H1 (cell line): ENCODE data around the gene FTCDNL1. TPM values are rescaled to one million over a fixed set of nuclear protein-coding genes. Genes with fewer than 3 reads are reported as not detected.

Experiments
- CTCF ChIA-PET: fragments of 300-600 bp; sonication (Branson Sonifier 250); formaldehyde crosslinking; loops from one replicate; lab custom pipeline; 2021; ENCODE audit not compliant: partially characterized antibody; lab: Charles Lee
- POLR2A ChIA-PET: fragments of 300-600 bp; sonication (Branson Sonifier 250); formaldehyde crosslinking; loops from one replicate; lab custom pipeline; 2021; ENCODE audit warnings: inconsistent platforms; ENCODE audit not compliant: partially characterized antibody; lab: Charles Lee
- DNase-seq, 2 experiments: peaks; one replicate each; pipeline versions ENCODE4 v3.0.0 to v3.0.0-alpha.2; 2010 to 2022; ENCODE audit warnings: low spot score in 2 of 2, low read depth in 1 of 2, mixed read lengths in 1 of 2
- FAIRE-seq: peaks from 2 replicates; lab custom pipeline; 2011; peaks lifted over from hg19 to GRCh38; lab: Jason Lieb, UNC
- H2AFZ ChIP-seq: 2 replicates; pipeline ENCODE4 v1.8.1; 2012; ENCODE audit warnings: low read length, inconsistent platforms
- H2AK5ac ChIP-seq: 2 replicates; pipeline ENCODE4 v1.6.1; 2013; ENCODE audit warnings: low read depth, low read length
- H2BK120ac ChIP-seq: replicated peaks from 2 replicates; pipeline ENCODE3; 2013; ENCODE audit warnings: low read depth, low read length, inconsistent platforms
- H2BK12ac ChIP-seq: 2 replicates; pipeline ENCODE4 v1.6.1; 2013; ENCODE audit warnings: low read depth, low read length
- H2BK15ac ChIP-seq: 2 replicates; pipeline ENCODE4 v1.6.1; 2013; ENCODE audit warnings: low read length
- H2BK20ac ChIP-seq: 2 replicates; pipeline ENCODE4 v1.6.1; 2013; ENCODE audit warnings: low read length
- H2BK5ac ChIP-seq: 2 replicates; pipeline ENCODE4 v1.6.1; 2013; ENCODE audit warnings: low read depth, low read length
- H3K14ac ChIP-seq: 2 replicates; pipeline ENCODE4 v1.6.1; 2013; ENCODE audit warnings: inconsistent platforms; ENCODE audit not compliant: insufficient read length
- H3K18ac ChIP-seq: 2 replicates; pipeline ENCODE4 v1.6.1; 2013; ENCODE audit warnings: low read length; ENCODE audit errors: extremely low read depth
- H3K23ac ChIP-seq: 2 replicates; pipeline ENCODE4 v1.6.1; 2013; ENCODE audit warnings: inconsistent platforms; ENCODE audit not compliant: insufficient read length
- H3K23me2 ChIP-seq: 2 replicates; pipeline ENCODE4 v1.6.1; 2013; ENCODE audit warnings: low read depth, low read length
- H3K27ac ChIP-seq: 2 replicates; pipeline ENCODE4 v1.6.1; 2011; ENCODE audit warnings: low read depth, low read length, inconsistent platforms
- H3K27me3 ChIP-seq, 4 experiments: replicated peaks in 1 of 4; 1 replicate in 1 of 4; 2 replicates in 3 of 4; pipeline versions ENCODE4 v1.6.1 to v1.8.1; 2011 to 2013; ENCODE audit warnings: low read length in 3 of 4, mild to moderate bottlenecking in 3 of 4, inconsistent platforms in 2 of 4, mixed read lengths in 2 of 4, moderate library complexity in 1 of 4; ENCODE audit not compliant: control insufficient read depth in 3 of 4, insufficient read depth in 3 of 4; ENCODE audit errors: extremely low read depth in 1 of 4
- H3K36me3 ChIP-seq, 4 experiments: 2 replicates each; pipeline versions ENCODE4 v1.6.1 to v1.8.1; 2011 to 2013; ENCODE audit warnings: mild to moderate bottlenecking in 4 of 4, low read length in 3 of 4, moderate library complexity in 2 of 4, control low read depth in 1 of 4, inconsistent platforms in 1 of 4; ENCODE audit not compliant: insufficient read depth in 4 of 4, control insufficient read depth in 2 of 4
- H3K4ac ChIP-seq: replicated peaks from 2 replicates; pipeline ENCODE3; 2013; ENCODE audit warnings: low read length, low read depth, mixed read lengths, inconsistent platforms; ENCODE audit not compliant: insufficient read length
- H3K4me1 ChIP-seq, 4 experiments: replicated peaks in 1 of 4; 1 replicate in 1 of 4; 2 replicates in 3 of 4; pipeline versions ENCODE4 v1.6.1 to v1.8.1; 2011 to 2013; ENCODE audit warnings: low read length in 3 of 4, inconsistent platforms in 2 of 4, mixed read lengths in 1 of 4; ENCODE audit not compliant: insufficient read depth in 4 of 4, control insufficient read depth in 3 of 4
- H3K4me2 ChIP-seq, 2 experiments: 2 replicates each; pipeline versions ENCODE4 v1.6.1 to v1.8.1; 2011 to 2013; ENCODE audit warnings: low read depth in 2 of 2, low read length in 2 of 2, control low read depth in 1 of 2, inconsistent platforms in 1 of 2, mild to moderate bottlenecking in 1 of 2; ENCODE audit not compliant: insufficient read depth in 1 of 2
- H3K4me3 ChIP-seq, 4 experiments: fragments of 200-600, 300-600 bp in 1 of 4; sonication (generic), shearing (Covaris generic), sonication (Bioruptor Twin) in 1 of 4; 2 replicates each; pipeline versions ENCODE4 v1.5.1 to v1.8.1; 2011 to 2016; ENCODE audit warnings: low read length in 4 of 4, low read depth in 3 of 4, control low read depth in 2 of 4, inconsistent platforms in 2 of 4, mild to moderate bottlenecking in 2 of 4, mixed read lengths in 1 of 4, moderate library complexity in 1 of 4; ENCODE audit not compliant: insufficient read depth in 2 of 4; ENCODE audit errors: extremely low read depth in 1 of 4
- H3K56ac ChIP-seq: replicated peaks from 2 replicates; pipeline ENCODE3; 2013; ENCODE audit warnings: low read depth, mild to moderate bottlenecking, mixed read lengths, low read length, inconsistent platforms; ENCODE audit not compliant: insufficient read length
- H3K79me1 ChIP-seq: 2 replicates; pipeline ENCODE4 v1.6.1; 2013; ENCODE audit warnings: low read depth, low read length, control low read depth
- H3K79me2 ChIP-seq, 2 experiments: 2 replicates each; pipeline versions ENCODE4 v1.6.1 to v1.8.1; 2012 to 2013; ENCODE audit warnings: low read length in 2 of 2, mild to moderate bottlenecking in 2 of 2, inconsistent platforms in 1 of 2; ENCODE audit not compliant: insufficient read depth in 2 of 2, control insufficient read depth in 1 of 2
- H3K9ac ChIP-seq, 4 experiments: replicated peaks in 1 of 4; 1 replicate in 1 of 4; 2 replicates in 3 of 4; pipeline versions ENCODE4 v1.6.1 to v1.8.1; 2011 to 2013; ENCODE audit warnings: low read depth in 3 of 4, low read length in 3 of 4, control low read depth in 2 of 4, mild to moderate bottlenecking in 2 of 4, moderate library complexity in 2 of 4, inconsistent platforms in 1 of 4; ENCODE audit errors: extremely low read depth in 1 of 4
- H3K9me3 ChIP-seq, 2 experiments: 2 replicates each; pipeline versions ENCODE4 v1.6.1 to v1.8.1; 2012 to 2013; ENCODE audit warnings: mild to moderate bottlenecking in 2 of 2, moderate library complexity in 2 of 2, control low read depth in 1 of 2, inconsistent platforms in 1 of 2, low read depth in 1 of 2, low read length in 1 of 2, mixed read lengths in 1 of 2; ENCODE audit not compliant: insufficient read depth in 2 of 2
- H4K20me1 ChIP-seq, 2 experiments: replicated peaks in 1 of 2; 2 replicates each; pipeline versions ENCODE3 to v1.8.1; 2011 to 2013; ENCODE audit warnings: inconsistent platforms in 2 of 2, low read length in 2 of 2, mild to moderate bottlenecking in 1 of 2; ENCODE audit not compliant: insufficient read depth in 2 of 2, control insufficient read depth in 1 of 2
- H4K5ac ChIP-seq: 2 replicates; pipeline ENCODE4 v1.6.1; 2013; ENCODE audit warnings: low read length, low read depth, mixed read lengths, inconsistent platforms; ENCODE audit not compliant: insufficient read length
- H4K8ac ChIP-seq: 2 replicates; pipeline ENCODE4 v1.8.0; 2013; ENCODE audit warnings: mild to moderate bottlenecking, moderate library complexity, low read length, inconsistent platforms; ENCODE audit not compliant: insufficient read depth; ENCODE audit errors: extremely low read depth
- H4K91ac ChIP-seq: replicated peaks from 2 replicates; pipeline ENCODE3; 2013; ENCODE audit warnings: low read length, mixed read lengths, inconsistent platforms; ENCODE audit not compliant: insufficient read length
- CREB1 ChIP-seq: IDR thresholded peaks from 2 replicates; pipeline ENCODE4 v1.6.1; 2012; ENCODE audit warnings: inconsistent platforms
- E2F6 ChIP-seq: IDR thresholded peaks from 2 replicates; pipeline ENCODE4 v1.6.1; 2012; ENCODE audit warnings: inconsistent platforms
- SIX5 ChIP-seq: IDR thresholded peaks from 2 replicates; pipeline ENCODE4 v1.6.1; 2011; ENCODE audit warnings: mild to moderate bottlenecking, low read depth, low read length
- WGBS, 2 experiments: shearing (Covaris generic) in 1 of 2; methylation state at CpG; one replicate each; pipeline versions ENCODE4 v1.1.6 to v1.1.7; 2013 to 2015; ENCODE audit warnings: low lambda C conversion rate in 2 of 2, mixed read lengths in 2 of 2, inconsistent platforms in 1 of 2, low coverage in 1 of 2, missing lambda C conversion rate in 1 of 2; ENCODE audit not compliant: insufficient replicate concordance in 2 of 2, insufficient coverage in 1 of 2, insufficient read length in 1 of 2; ENCODE audit errors: extremely low coverage in 1 of 2, missing lambda C conversion rate in 1 of 2; 5-methylcytosine and 5-hydroxymethylcytosine counted together
- polyA plus RNA-seq, 7 experiments: library from polyadenylated mRNA; depleted of rRNA in 3 of 7; stranded (reverse) in 5 of 7; unstranded in 2 of 7; fragments of >200 nt in 5 of 7; fragments of 200-250 nt in 2 of 7; gene quantifications; 1 replicate in 5 of 7; 2 replicates in 1 of 7; 4 replicates in 1 of 7; pipeline versions ENCODE4 v1.2.1 to v1.2.3, GENCODE V29; 2011 to 2013; ENCODE audit warnings: missing spikeins in 2 of 7, mixed read lengths in 2 of 7
- total RNA-seq: library from RNA; stranded (reverse); fragmentation: NEBNext Ultra II Directional; extraction: Animal tissue kit (Norgen Biotek cat#: 25700); gene quantifications from 2 replicates; pipeline ENCODE4 v1.2.1, GENCODE V29; 2021

FTCDNL1 gene
- total and polyA plus RNA-seq, 2 of the 8 experiments (the other 6 are each of a cell fraction or from before 2014, with no cell fraction given), result 0.41 to 0.97 TPM

GRCh38 chr2:199743415-199744120, 107.4 kb downstream of the FTCDNL1 start:
- Histone ChIP-seq H2BK5ac (no peak overlapping the region; the same call in 1 of the 2 replicates), H2BK12ac (no peak overlapping the region), H3K36me3 (no peaks in the 10 kb centered on the region), H3K14ac (no peak overlapping the region), H3K18ac (no peak overlapping the region), H3K79me2 (no peaks in the 10 kb centered on the region), H3K4me1 (peaks cover 2 to 11% (median 8%) of the 10 kb centered on the region in 4 experiments; a peak in 4 of 7 replicates), H3K23ac (no peak overlapping the region), H4K91ac (no peak overlapping the region), H2BK20ac (no peak overlapping the region), H2BK120ac (no peak overlapping the region), H2BK15ac (no peak overlapping the region), H3K4me3 (no peak overlapping the region), H4K8ac (no peak overlapping the region), H2AFZ (0 out of 2 replicates have a peak overlapping the region, but pooled peaks have one; percentile 26), H2AK5ac (no peak overlapping the region), H3K4ac (no peak overlapping the region), H3K79me1 (no peaks in the 10 kb centered on the region), H3K27ac (no peak overlapping the region), H4K20me1 (no peaks in the 10 kb centered on the region), H3K9me3 (no peaks in the 10 kb centered on the region), H3K27me3 (no peaks in the 10 kb centered on the region), H3K56ac (no peak overlapping the region), H3K9ac (no peak overlapping the region), H4K5ac (no peak overlapping the region), H3K4me2 (0 out of 4 replicates have a peak overlapping the region, but pooled peaks of 1 of the 2 experiments have one; percentile 14), H3K23me2 (no peaks in the 10 kb centered on the region)
- TF ChIP-seq CREB1, result no peak
- TF ChIP-seq SIX5, result no peak
- no peak for TF ChIP-seq E2F6
- ChIA-PET CTCF (interaction anchor here (0.7 to 8.1 kb wide), 4 partner anchors 8 to 279 kb away, joined by 3 to 68 read pairs (median 4); no protein-coding TSS in a partner anchor), POLR2A (no interaction called here)
- 61% methylated on average over 5 of the region's 5 CpGs; no CpG with 5 or more reads in 1 of the 2 experiments for WGBS, 2 experiments
- DNase-seq (no peak), FAIRE-seq (no peak)
